LNCaP clone FGC (cell line): ENCODE results near the gene PLPP3.

Source experiments
- DNase-seq: peaks from one replicate; pipeline ENCODE4 v3.0.0-alpha.2; 2011; ENCODE audit warnings: low read depth
- H3K4me3 ChIP-seq: 2 replicates; pipeline ENCODE4 v1.5.1; 2011; ENCODE audit warnings: mild to moderate bottlenecking, low read depth, low read length, control low read depth
- TF ChIP-seq, protein P1 (sequence below): IDR thresholded peaks from 2 replicates; pipeline ENCODE4 v1.5.1; 2012; ENCODE audit warnings: mild to moderate bottlenecking; ENCODE audit not compliant: control insufficient read depth, insufficient read depth; ENCODE audit errors: extremely low read depth

Gene PLPP3

DNA sequence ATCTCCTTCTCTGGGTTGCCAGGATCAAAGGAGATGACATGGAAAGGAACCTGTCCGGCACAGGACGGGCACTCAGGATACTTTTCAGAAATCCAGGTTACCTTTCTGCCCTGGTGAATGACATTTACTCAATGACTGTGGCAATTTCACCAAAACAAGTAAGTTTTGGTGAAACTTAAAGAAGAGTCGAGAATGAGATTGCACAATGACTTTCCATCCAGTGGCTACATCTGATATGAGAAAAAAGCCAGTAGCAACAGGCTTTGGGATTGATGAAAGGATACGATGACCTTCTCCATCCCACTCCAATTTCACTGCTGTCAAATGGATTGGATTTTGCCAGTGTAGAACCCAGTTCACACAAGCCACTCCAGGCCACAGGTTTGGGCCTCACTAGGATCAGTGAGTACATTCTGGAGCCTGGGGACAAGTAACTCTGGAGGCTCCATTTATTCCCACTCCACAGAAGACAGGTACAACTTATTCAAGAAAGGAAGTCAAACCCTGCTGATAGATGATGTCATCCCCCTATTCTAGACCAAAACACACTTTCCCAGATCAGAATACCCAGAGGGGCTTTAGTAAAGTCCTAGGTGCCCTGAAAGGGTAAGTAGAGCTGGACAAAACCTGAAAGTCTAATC is 63.3 kb downstream of the PLPP3 start:
- no peak for DNase-seq
- no peak overlapping the region for H3K4me3 ChIP-seq
- TF ChIP-seq, protein P1, sequence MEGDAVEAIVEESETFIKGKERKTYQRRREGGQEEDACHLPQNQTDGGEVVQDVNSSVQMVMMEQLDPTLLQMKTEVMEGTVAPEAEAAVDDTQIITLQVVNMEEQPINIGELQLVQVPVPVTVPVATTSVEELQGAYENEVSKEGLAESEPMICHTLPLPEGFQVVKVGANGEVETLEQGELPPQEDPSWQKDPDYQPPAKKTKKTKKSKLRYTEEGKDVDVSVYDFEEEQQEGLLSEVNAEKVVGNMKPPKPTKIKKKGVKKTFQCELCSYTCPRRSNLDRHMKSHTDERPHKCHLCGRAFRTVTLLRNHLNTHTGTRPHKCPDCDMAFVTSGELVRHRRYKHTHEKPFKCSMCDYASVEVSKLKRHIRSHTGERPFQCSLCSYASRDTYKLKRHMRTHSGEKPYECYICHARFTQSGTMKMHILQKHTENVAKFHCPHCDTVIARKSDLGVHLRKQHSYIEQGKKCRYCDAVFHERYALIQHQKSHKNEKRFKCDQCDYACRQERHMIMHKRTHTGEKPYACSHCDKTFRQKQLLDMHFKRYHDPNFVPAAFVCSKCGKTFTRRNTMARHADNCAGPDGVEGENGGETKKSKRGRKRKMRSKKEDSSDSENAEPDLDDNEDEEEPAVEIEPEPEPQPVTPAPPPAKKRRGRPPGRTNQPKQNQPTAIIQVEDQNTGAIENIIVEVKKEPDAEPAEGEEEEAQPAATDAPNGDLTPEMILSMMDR, result no peak

DNA sequence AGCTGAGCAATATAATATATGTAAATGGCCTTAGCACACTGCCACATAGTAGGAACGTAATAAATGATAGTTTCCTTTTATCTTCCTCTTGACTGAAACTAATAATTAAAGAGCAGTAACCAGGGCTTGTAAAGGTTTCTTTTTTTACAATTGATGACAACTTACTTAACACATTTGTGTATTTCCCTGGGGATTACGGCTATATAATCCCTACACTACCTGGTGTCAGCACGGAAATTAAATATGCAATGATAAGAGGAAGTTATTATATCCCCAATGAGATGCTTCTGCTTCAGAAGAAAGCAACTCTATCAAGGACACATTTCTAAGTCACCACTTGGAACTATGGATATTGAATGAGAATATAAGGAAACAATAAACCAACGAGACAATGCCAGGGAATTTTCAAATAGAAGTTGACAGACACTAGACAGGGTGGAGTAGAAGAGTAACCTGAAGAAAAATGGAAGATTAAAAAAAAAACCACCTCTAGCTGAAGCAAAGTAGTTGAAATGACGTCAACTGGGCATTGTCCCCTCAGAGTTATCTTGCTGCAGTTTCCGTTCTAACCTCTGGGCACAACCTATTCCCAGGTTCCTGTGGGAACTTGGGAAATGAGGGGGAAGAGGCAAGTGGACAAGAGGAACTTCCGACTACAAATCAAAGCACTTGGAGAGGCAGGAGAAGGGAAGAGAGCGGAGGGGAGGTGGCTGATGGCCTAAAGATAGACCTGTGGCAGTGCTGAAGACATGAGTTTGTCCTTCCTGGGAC is 66.5 kb downstream of the PLPP3 start:
- TF ChIP-seq, protein P1, result no peak
- H3K4me3 ChIP-seq, result no peak overlapping the region

DNA sequence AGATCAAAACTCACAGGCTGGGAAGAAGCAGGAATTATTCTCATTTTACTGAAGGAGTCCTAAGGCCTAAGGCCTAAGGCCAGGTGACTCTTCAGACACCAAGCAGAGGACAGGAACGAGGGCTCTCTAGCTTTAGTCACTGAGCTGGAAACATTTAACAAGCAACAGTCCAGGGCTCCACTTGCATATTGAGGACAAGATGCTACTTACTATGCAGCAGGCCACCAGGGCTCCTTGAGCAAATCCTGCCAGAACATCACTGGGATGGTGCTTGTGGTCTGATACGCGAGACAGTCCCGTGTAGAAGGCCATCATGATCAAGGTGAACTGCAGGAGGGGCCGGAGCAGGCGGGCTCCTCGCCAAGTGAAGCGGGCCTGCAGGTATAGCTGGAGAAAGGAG is 67.6 kb downstream of the PLPP3 start:
- TF ChIP-seq, protein P1, result no peak
- no peak for DNase-seq
- H3K4me3 ChIP-seq, result no peak overlapping the region

More for the DNA sequence above, 66.5 kb downstream of the PLPP3 start:
- no peak for DNase-seq

DNA sequence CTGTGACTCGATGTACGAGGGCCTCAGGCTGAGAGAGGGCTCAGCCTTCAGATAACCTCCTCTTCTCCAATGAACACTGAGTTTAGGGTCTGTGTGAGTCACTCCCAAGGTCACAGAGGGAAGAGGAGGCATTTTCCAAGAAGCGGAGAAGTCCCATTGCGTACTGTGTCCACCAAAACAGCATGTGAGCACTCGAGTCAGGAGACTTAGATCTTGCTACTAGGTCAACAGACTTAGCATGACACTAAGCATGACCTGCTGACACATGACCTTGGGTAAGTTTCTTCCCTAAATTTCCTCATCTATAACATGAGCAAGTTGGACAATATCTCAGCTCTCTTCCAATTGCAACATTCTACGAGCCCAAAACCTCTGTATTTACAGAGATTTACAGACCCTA is 68.0 kb downstream of the PLPP3 start:
- no peak for DNase-seq
- TF ChIP-seq, protein P1, result no peak
- no peak overlapping the region for H3K4me3 ChIP-seq

DNA sequence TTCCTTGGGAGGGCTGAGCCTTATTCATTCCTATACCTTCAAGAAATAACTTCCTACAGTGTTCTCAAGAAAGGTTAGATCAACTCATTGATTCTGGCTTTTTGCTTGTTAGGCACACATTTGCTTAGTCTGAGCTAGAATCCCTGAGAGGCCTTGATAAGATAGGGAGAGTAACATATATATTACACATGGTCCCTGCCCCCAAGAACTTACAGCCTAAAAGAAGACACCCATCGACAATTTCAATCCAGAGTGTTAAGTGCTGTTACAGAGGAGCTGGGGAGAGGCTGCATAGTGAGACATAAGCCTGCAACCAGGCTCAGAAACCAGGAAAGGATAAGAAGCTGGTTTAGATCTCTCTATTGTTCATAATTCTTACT is 68.7 kb downstream of the PLPP3 start:
- no peak overlapping the region for H3K4me3 ChIP-seq
- TF ChIP-seq, protein P1, result no peak
- DNase-seq, result no peak

DNA sequence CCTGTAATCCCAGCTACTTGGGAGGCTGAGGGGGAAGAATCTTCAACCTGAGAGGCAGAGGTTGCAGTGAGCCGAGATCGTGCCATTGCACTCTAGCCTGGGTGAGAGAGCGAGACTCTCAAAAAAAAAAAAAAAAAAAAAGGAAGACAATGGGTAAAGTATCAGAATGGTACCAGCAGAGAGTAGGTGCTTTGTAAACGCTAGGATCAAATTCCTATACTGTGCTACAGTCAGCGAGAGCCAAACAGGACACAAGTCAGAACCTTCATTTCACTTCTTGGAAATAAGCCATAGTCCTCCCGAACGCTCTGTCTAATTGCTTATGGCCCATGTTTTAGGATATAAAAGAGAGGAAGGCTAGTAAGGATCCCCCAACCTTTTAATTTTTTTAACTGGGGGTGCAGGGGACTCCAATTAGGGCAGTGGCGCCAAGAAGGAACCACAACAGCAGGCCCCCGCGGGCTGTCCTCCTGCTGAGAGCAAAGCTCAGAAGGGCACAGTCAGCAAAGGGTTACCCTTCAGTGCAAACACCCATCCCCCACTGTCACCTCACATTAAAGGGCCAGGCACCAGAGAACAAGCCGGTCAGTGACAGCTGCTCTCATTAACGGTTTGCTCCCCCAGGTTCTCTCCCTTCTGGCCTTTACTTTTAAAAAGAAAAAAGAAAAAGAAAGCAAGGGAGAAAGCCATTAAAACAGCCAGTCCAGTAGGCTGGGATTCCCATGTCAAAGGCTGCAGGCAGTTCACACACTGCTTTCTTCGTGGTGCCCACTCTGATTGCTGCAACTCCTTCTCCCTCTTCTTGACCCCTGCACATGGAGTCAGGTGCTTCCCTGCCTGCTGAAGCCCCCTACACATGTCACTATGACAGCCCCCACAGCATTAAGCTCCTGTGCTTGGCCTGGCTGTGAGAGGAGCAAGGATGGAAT is 69.4 kb downstream of the PLPP3 start:
- TF ChIP-seq, protein P1, result no peak
- no peak overlapping the region for H3K4me3 ChIP-seq
- no peak for DNase-seq
